GM18867 (cell line): ENCODE measurements around the gene PDS5A.
"Not testable (repeated sequence)": the region's sequence is repeated elsewhere in the genome, so short reads cannot be mapped to it uniquely, and the experiment has no call there.

Experiments
- ATAC-seq: cut with Tn5 transposase; IDR thresholded peaks from one replicate; pipeline ENCODE4 v1.9.1; 2021; ENCODE audit warnings: mild to moderate bottlenecking, moderate library complexity; ENCODE audit not compliant: unreplicated experiment

PDS5A gene

GRCh38 chr4:39838431-39838830, 139.3 kb downstream of the PDS5A start:
- ATAC-seq = not testable (repeated sequence)

GRCh38 chr4:39834269-39834668, 143.4 kb downstream of the PDS5A start:
- no peak for ATAC-seq

DNA sequence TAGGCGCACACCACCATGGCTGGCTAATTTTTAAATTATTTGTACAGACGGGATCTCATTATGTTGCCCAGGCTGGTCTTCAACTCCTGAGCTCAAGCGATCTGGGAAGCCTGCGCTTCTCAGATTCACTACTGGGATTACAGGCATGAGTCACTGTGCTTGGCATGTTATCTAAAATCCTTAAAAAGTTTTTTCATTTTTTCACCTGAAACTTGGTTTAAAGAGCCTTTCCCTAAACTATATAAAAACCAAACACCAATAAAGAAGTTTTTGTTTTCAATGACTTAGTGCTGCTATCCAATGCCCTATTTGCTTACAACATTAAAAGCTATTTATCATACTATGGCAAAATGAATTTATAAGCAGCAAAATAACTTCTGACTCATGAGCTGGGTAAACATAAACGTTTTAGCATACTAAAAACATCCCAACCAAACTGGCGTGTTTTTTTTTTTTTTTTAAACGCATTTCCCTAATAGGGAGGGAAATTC, 151.9 kb downstream of the PDS5A start:
- no peak for ATAC-seq

- ATAC-seq = no peak
Measured at GRCh38 chr4:39825090-39825489, 152.6 kb downstream of the PDS5A start.

- ATAC-seq = no peak
Measured at GRCh38 chr4:39823191-39823590, 154.5 kb downstream of the PDS5A start.

GRCh38 chr4:39822662-39823061, 155.0 kb downstream of the PDS5A start:
- no peak for ATAC-seq

GRCh38 chr4:39821951-39822350, 155.8 kb downstream of the PDS5A start:
- no peak for ATAC-seq

- ATAC-seq = no peak
Measured at GRCh38 chr4:39820186-39820585, 157.5 kb downstream of the PDS5A start.

- ATAC-seq = no peak
Measured at GRCh38 chr4:39818646-39819045, 159.1 kb downstream of the PDS5A start.

DNA sequence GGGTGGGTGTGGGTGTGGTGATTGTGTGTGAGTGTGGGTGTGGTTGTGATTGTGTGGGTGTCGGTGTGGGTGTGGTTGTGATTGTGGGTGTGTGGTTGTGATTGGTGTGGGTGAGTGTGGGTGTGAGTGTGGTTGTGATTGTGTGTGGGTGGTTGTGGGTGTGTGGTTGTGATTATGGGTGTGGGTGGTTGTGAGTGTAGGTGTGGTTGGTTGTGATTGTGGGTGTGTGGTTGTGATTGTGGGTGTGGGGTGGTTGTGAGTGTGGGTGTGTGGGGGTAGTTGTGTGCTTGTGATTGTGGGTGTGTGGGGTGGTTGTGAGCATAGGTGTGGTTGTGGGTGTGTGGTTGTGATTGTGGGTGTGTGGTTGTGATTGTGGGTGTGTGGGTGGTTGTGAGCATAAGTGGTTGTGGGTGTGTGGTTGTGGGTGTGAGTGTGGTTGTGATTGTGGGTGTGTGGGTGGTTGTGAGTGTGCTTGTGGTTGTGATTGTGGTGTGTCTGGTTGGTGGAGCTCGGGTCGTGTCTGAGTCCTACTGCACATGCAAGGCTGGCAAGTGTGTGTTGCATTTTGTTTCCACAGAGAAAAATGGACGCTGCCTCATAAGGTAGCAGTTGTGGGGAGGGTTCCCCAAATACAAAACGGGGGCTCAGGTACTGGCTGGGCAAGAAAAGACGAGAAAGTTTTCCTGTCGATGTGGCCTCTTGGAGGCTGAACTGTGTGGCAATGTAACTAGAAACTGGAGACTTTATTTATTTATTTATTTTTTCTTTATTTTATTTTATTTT, 163.1 kb downstream of the PDS5A start:
- ATAC-seq = no peak

GRCh38 chr4:39813761-39814160, 163.9 kb downstream of the PDS5A start:
- ATAC-seq = not testable (repeated sequence)

- ATAC-seq = not testable (repeated sequence)
Measured at GRCh38 chr4:39813033-39813432, 164.7 kb downstream of the PDS5A start.

- ATAC-seq = no peak
Measured at GRCh38 chr4:39812500-39812899, 165.2 kb downstream of the PDS5A start.

GRCh38 chr4:39808231-39808749, 169.4 kb downstream of the PDS5A start:
- no peak for ATAC-seq

DNA sequence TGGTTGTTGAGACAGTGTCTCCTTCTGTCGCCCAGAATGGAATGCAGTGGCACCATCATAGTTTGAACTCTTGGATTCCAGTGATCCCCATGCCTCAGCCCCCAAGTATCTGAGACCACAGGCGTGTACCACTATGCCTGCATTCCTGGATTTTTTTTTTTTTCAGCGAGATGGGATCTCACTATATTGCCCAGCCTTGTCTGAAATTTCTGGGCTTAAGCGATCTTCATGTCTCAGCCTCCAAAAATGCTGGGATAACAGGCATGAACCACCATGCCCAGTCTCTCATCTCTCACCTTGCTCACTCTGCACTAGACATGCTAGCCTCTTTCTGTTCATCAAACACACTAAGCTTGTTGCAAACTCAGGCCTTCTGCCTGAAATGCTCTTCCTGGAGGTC, 175.7 kb downstream of the PDS5A start:
- ATAC-seq = no peak

- ATAC-seq = not testable (repeated sequence)
Measured at GRCh38 chr4:39792976-39793375, 184.7 kb downstream of the PDS5A start.

GRCh38 chr4:39792529-39792928, 185.2 kb downstream of the PDS5A start:
- no peak for ATAC-seq

DNA sequence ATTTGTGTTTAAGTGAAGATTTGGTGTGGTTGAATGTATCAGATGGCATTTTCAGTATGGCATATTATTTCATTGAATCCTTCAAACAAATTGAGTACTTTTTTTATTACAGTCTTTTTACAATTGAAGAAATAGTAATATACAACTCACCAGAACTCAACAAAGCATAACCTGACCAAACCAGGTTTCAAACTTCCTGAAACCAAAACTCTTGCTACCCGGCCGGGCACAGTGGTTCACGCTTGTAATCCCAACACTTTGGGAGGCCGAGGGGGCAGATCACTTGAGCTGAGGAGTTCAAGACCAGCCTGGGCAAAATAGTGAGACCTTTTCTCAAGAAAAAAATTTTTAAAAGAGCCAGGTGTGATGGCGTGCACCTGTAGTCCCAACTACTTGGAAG, 185.6 kb downstream of the PDS5A start:
- no peak for ATAC-seq

DNA sequence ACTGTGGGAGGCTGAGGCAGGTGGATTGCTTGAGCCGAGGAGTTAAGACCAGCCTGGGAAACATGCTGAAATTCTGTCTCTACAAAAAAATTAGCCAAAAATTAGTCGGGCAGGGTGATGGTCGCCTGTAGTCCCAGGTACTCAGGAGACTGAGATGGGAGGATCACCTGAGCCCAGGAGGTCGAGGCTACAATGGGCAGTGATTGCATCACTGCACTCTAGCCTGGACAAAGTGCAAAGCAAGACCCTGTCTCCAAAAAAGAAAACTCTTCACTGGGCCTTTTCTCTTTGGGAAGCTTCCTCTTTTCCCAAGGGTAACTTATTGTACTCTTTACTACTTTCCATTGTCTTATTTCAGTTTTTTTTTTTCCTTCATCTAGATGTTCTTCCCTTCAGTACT, 190.9 kb downstream of the PDS5A start:
- ATAC-seq = no peak

DNA sequence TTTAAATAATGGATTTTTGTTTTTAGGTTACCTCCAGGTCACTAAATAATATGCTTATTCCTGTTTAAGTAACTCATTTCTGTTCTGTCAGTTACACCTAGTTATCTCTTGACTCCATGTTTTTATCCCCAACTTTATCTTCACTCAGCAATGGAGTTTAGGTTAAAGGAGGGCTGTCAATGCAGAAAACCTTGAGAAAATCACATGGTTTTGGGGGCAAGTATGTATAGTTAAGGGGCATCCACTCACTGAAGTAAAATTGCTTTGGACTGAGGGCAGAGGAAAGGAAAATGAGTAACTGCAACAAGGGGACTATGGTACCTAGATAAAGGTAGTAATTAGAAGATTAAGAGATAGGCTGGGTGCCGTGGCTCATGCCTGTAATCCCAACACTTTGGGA, 192.6 kb downstream of the PDS5A start:
- ATAC-seq = no peak

GRCh38 chr4:39781988-39782387, 195.7 kb downstream of the PDS5A start:
- not testable (repeated sequence) for ATAC-seq
